DND-41 (cell line): ENCODE data around the gene COMMD10.

Experiments used
- ATAC-seq: fragments of 200-7000 bp; cut with Tn5 transposase; 3 replicates; pipeline ENCODE4 v1.9.1; 2021; ENCODE audit warnings: low read depth; ENCODE audit not compliant: insufficient read depth
- DNase-seq: peaks from one replicate; pipeline ENCODE4 v3.0.0-alpha.2; 2020
- H2AFZ ChIP-seq: 2 replicates; pipeline ENCODE4 v1.6.0; 2012; ENCODE audit warnings: low read depth, low read length
- H3K27ac ChIP-seq: 2 replicates; pipeline ENCODE4 v1.5.1; 2012; ENCODE audit warnings: low read length, inconsistent platforms
- H3K27me3 ChIP-seq: fragments of 200-600 bp; sonication (generic); 2 replicates; pipeline ENCODE4 v1.6.0; 2012; ENCODE audit warnings: low read length, mild to moderate bottlenecking, inconsistent platforms; ENCODE audit not compliant: insufficient read depth, poor library complexity
- H3K36me3 ChIP-seq: 2 replicates; pipeline ENCODE4 v1.5.1; 2012; ENCODE audit warnings: low read length, inconsistent platforms; ENCODE audit not compliant: insufficient read depth
- H3K4me1 ChIP-seq: 2 replicates; pipeline ENCODE4 v1.5.1; 2012; ENCODE audit warnings: mild to moderate bottlenecking, low read length; ENCODE audit not compliant: insufficient read depth
- H3K4me2 ChIP-seq: 2 replicates; pipeline ENCODE4 v1.6.0; 2012; ENCODE audit warnings: mild to moderate bottlenecking, moderate library complexity, low read length, inconsistent platforms; ENCODE audit not compliant: insufficient read depth
- H3K4me3 ChIP-seq, 2 experiments: fragments of 200-600 bp in 1 of 2; shearing (Covaris generic) in 1 of 2; 2 replicates each; pipeline ENCODE4 v1.5.1; 2012 to 2016; ENCODE audit warnings: inconsistent platforms in 2 of 2, low read length in 2 of 2, mild to moderate bottlenecking in 2 of 2, low read depth in 1 of 2, moderate library complexity in 1 of 2
- H3K79me2 ChIP-seq: 2 replicates; pipeline ENCODE4 v1.6.0; 2012; ENCODE audit warnings: low read length, inconsistent platforms; ENCODE audit not compliant: insufficient read depth
- H3K9ac ChIP-seq: 2 replicates; pipeline ENCODE4 v1.6.0; 2012; ENCODE audit warnings: low read depth, mild to moderate bottlenecking, inconsistent platforms, low read length, moderate library complexity
- H3K9me3 ChIP-seq: 2 replicates; pipeline ENCODE4 v1.5.1; 2012; ENCODE audit warnings: low read length, moderate library complexity, mild to moderate bottlenecking, inconsistent platforms; ENCODE audit not compliant: insufficient read depth, severe bottlenecking
- H4K20me1 ChIP-seq: 2 replicates; pipeline ENCODE4 v1.6.0; 2012; ENCODE audit warnings: low read length; ENCODE audit not compliant: insufficient read depth
- CTCF ChIP-seq: IDR thresholded peaks from 2 replicates; pipeline ENCODE4 v1.5.1; 2012; ENCODE audit warnings: borderline replicate concordance, low read length, moderate library complexity, mild to moderate bottlenecking; ENCODE audit not compliant: poor library complexity, severe bottlenecking; ENCODE audit errors: extremely low read depth
- EZH2 ChIP-seq: IDR thresholded peaks from 3 replicates; pipeline ENCODE4 v1.6.1; 2012; ENCODE audit warnings: borderline replicate concordance, low read depth, mild to moderate bottlenecking, moderate library complexity, low read length, inconsistent platforms; ENCODE audit not compliant: severe bottlenecking

Gene COMMD10

GRCh38 chr5:116320486-116320885 is 235.7 kb downstream of the COMMD10 start:
- Histone ChIP-seq H3K9me3 (peaks cover 5% of the 10 kb centered on the region), H2AFZ (no peak overlapping the region), H3K79me2 (no peaks in the 10 kb centered on the region), H3K4me1 (0 out of 2 replicates have a peak, but pooled peaks cover 2% of the 10 kb centered on the region), H4K20me1 (no peaks in the 10 kb centered on the region), H3K36me3 (peaks cover 6% of the 10 kb centered on the region; the same call in 1 of the 2 replicates), H3K27ac (no peak overlapping the region), H3K27me3 (no peaks in the 10 kb centered on the region), H3K4me3 (no peak overlapping the region), H3K4me2 (no peak overlapping the region), H3K9ac (no peak overlapping the region)
- ATAC-seq (no peak), DNase-seq (no peak)
- no peak for TF ChIP-seq CTCF
- no peak for TF ChIP-seq EZH2

DNA sequence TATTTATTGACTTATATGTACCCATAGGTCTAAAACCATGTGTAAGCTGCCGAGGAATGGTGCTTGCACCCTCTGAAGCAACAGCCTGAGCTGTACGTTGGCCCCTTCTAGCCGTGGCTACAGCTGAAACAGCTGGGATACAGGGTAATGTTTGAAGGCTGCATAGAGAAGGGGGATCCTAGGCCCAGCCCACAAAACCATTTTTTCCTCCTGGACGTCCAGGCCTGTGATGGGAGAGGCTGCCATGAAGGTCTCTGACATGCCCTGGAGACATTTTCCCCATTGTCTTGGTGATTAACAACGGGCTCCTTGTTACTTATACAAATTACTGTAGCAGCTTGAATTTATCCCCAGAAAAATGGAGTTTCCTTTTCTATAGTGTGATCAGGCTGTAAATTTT is 244.7 kb downstream of the COMMD10 start:
- TF ChIP-seq CTCF (no peak), EZH2 (no peak)
- no peak for ATAC-seq
- H2AFZ ChIP-seq, result no peak overlapping the region

GRCh38 chr5:116340799-116341198 is 256.0 kb downstream of the COMMD10 start:
- H3K9ac ChIP-seq, result no peak overlapping the region
- no peak for DNase-seq
- no peaks in the 10 kb centered on the region for H3K27me3 ChIP-seq
- H3K4me3 ChIP-seq, result no peak overlapping the region
- H3K9me3 ChIP-seq, result no peaks in the 10 kb centered on the region
- no peak for ATAC-seq
- no peak overlapping the region for H2AFZ ChIP-seq
- H3K27ac ChIP-seq, result no peak overlapping the region
- no peaks in the 10 kb centered on the region for H4K20me1 ChIP-seq
- no peaks in the 10 kb centered on the region for H3K4me1 ChIP-seq
- H3K79me2 ChIP-seq, result no peaks in the 10 kb centered on the region
- H3K36me3 ChIP-seq, result no peaks in the 10 kb centered on the region
- TF ChIP-seq CTCF (no peak), EZH2 (no peak)
- no peak overlapping the region for H3K4me2 ChIP-seq

More for the DNA sequence above, 244.7 kb downstream of the COMMD10 start:
- no peaks in the 10 kb centered on the region for H3K4me1 ChIP-seq
- H3K27me3 ChIP-seq, result no peaks in the 10 kb centered on the region
- no peak overlapping the region for H3K27ac ChIP-seq
- H3K9ac ChIP-seq, result no peak overlapping the region
- H3K36me3 ChIP-seq, result peaks cover 15% of the 10 kb centered on the region; the same call in 1 of the 2 replicates
- H3K79me2 ChIP-seq, result no peaks in the 10 kb centered on the region
- peaks cover 9% of the 10 kb centered on the region for H3K9me3 ChIP-seq
- no peak overlapping the region for H3K4me2 ChIP-seq
- no peak for DNase-seq
- no peaks in the 10 kb centered on the region for H4K20me1 ChIP-seq
- no peak overlapping the region for H3K4me3 ChIP-seq
